Bronchial epithelial cell (primary cell): ENCODE results near the gene EGFL6. TPM values are rescaled to one million over a fixed set of nuclear protein-coding genes. Genes with fewer than 3 reads are reported as not detected.
"Not testable (repeated sequence)": the region's sequence is repeated elsewhere in the genome, so short reads cannot be mapped to it uniquely, and the experiment has no call there.

Experiments used
- DNase-seq: peaks from one replicate; pipeline ENCODE4 v3.0.0-alpha.2; 2010; ENCODE audit warnings: low read depth
- FAIRE-seq: peaks from 2 replicates; lab custom pipeline; 2011; peaks lifted over from hg19 to GRCh38; lab: Jason Lieb, UNC
- H3K27me3 ChIP-seq: 2 replicates; pipeline ENCODE4 v1.5.1; 2011; ENCODE audit warnings: low read length; ENCODE audit not compliant: control insufficient read depth, insufficient read depth
- H3K36me3 ChIP-seq: 2 replicates; pipeline ENCODE4 v1.5.1; 2011; ENCODE audit warnings: low read length; ENCODE audit not compliant: control insufficient read depth, insufficient read depth
- H3K4me3 ChIP-seq: 2 replicates; pipeline ENCODE4 v1.5.1; 2011; ENCODE audit warnings: mild to moderate bottlenecking, low read depth, low read length, control low read depth
- CTCF ChIP-seq: IDR thresholded peaks from 2 replicates; pipeline ENCODE4 v1.5.1; 2011; ENCODE audit warnings: mild to moderate bottlenecking, moderate library complexity, low read length, control low read depth, inconsistent platforms; ENCODE audit not compliant: insufficient read depth, severe bottlenecking
- total RNA-seq: library from RNA; depleted of rRNA; stranded (reverse); fragments of >200 nt; gene quantifications from 2 replicates; pipeline ENCODE4 v1.2.1, GENCODE V29; 2014

EGFL6 gene
- total RNA-seq, 1 donor from 2014 or later = not detected

DNA sequence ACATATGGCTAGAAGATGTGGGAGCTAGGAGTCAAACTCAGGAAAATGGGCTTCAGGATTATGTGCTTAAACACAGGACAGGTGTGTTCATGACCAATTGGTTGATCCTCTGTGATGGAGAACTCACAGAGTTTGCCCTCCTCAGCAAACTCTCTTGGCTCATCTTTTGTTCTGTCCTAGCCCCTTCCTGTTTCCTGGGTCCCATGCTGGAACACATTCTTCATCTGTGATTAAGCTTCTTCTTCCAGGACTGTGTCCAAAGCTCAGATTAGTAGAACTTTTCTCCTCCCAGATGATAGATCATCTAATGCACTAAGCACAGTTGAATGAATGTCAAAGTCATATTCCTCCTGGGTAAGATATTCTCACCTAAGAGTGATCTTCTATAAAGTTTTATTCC lies 44.8 kb downstream of the EGFL6 start:
- FAIRE-seq (peak; percentile 7), DNase-seq (no peak)
- no peaks in the 10 kb centered on the region for H3K36me3 ChIP-seq
- H3K4me3 ChIP-seq = no peak overlapping the region
- no peaks in the 10 kb centered on the region for H3K27me3 ChIP-seq
- no peak for TF ChIP-seq CTCF

- no peaks in the 10 kb centered on the region for H3K36me3 ChIP-seq
- H3K4me3 ChIP-seq = no peak overlapping the region
- no peaks in the 10 kb centered on the region for H3K27me3 ChIP-seq
- DNase-seq (no peak), FAIRE-seq (no peak)
- TF ChIP-seq CTCF = no peak
Observed at GRCh38 chrX:13620207-13620606, 50.8 kb downstream of the EGFL6 start.

DNA sequence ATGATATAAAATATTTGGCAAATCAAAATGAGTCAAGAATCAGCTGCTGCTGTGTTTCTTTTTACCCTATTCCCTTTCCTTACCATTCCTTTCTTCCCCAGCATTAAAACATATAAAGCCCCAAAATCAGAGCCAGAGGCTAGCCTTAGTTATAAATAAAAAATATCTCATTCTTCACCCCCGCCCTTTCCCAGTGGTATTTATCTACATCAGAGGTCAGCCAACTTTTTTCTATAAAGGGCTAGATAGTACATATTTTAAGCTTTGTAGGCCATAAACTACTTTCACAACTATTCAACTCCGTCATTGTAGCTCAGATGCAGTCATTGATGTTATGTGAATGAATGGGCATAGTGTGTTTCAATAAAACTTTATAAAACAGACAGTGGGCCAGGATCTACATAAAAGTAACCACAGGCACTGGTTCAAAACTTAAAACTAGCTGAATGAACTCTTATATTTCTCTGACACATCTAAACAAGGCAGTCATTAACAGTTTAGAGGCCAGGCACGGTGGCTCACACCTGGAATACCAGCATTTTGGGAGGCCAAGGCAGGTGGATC lies 53.1 kb downstream of the EGFL6 start:
- FAIRE-seq = no peak
- no peak for DNase-seq
- no peak for TF ChIP-seq CTCF
- no peaks in the 10 kb centered on the region for H3K36me3 ChIP-seq
- no peaks in the 10 kb centered on the region for H3K27me3 ChIP-seq
- H3K4me3 ChIP-seq = no peak overlapping the region

GRCh38 chrX:13627306-13627705 lies 57.9 kb downstream of the EGFL6 start:
- no peaks in the 10 kb centered on the region for H3K36me3 ChIP-seq
- H3K27me3 ChIP-seq = no peaks in the 10 kb centered on the region
- FAIRE-seq = no peak
- no peak for TF ChIP-seq CTCF
- peak; percentile 60 for DNase-seq
- no peak overlapping the region for H3K4me3 ChIP-seq

DNA sequence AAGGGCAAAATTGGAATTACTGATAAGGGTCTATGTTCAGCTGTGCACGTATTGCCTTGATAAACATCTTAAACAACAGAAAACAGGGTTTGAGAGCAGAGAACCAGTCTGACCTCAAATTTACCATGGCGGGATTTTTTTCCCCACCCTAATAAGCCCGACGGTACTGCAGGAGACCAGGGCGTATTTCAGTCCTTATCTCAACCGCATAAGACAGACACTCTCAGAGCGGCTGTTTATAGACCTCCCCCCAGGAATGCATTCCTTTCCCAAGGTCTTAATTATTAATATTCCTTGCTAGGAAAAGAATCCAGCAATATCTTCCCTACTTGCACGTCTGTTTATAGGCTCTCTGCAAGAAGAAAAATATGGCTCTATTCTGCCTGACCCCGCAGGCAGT lies 67.8 kb downstream of the EGFL6 start:
- not testable (repeated sequence) for FAIRE-seq, H3K36me3 ChIP-seq, DNase-seq, H3K4me3 ChIP-seq, H3K27me3 ChIP-seq

DNA sequence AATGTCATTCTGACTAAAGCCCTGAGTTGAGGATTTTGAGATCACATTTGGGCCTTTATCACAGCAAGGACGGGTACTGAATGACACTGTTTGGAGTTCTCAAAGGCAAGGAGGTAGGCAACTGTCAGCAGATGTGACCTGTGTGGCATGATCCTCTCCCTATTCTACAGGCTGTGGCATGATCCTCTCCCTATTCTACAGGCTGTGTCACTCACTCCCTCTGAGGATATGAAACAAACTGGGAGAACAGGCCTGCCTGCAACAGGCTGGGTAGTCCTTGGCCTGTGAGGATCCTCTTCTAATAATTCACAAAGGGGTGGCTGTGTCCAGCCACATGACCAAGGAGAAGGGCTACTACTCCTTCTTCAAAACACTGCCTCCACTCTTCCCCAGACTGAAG lies 68.6 kb downstream of the EGFL6 start:
- no peaks in the 10 kb centered on the region for H3K27me3 ChIP-seq
- no peak overlapping the region for H3K4me3 ChIP-seq
- no peak for TF ChIP-seq CTCF
- no peak for FAIRE-seq
- no peaks in the 10 kb centered on the region for H3K36me3 ChIP-seq
- DNase-seq = peak; percentile 20
